GM18907 (cell line): Measurements from ENCODE around the gene WDR70.
"Not testable (repeated sequence)": the region's sequence is repeated elsewhere in the genome, so short reads cannot be mapped to it uniquely, and the experiment has no call there.

Experiments
- ATAC-seq: cut with Tn5 transposase; IDR thresholded peaks from one replicate; pipeline ENCODE4 v1.9.1; 2021; ENCODE audit warnings: mild to moderate bottlenecking, moderate library complexity; ENCODE audit not compliant: unreplicated experiment

WDR70 gene

GRCh38 chr5:37453252-37453651 lies 74.1 kb downstream of the WDR70 start:
- not testable (repeated sequence) for ATAC-seq

- not testable (repeated sequence) for ATAC-seq
Measured at GRCh38 chr5:37454402-37455055, 75.4 kb downstream of the WDR70 start.

- not testable (repeated sequence) for ATAC-seq
Measured at GRCh38 chr5:37463191-37464051, 84.3 kb downstream of the WDR70 start.

- ATAC-seq, result not testable (repeated sequence)
Measured at GRCh38 chr5:37464581-37464980, 85.5 kb downstream of the WDR70 start.

- ATAC-seq, result not testable (repeated sequence)
Measured at GRCh38 chr5:37469383-37469782, 90.3 kb downstream of the WDR70 start.

GRCh38 chr5:37471666-37472197 lies 92.6 kb downstream of the WDR70 start:
- no peak for ATAC-seq

- no peak for ATAC-seq
Measured at GRCh38 chr5:37477426-37477825, 98.3 kb downstream of the WDR70 start.

GRCh38 chr5:37478121-37478894 lies 99.2 kb downstream of the WDR70 start:
- ATAC-seq, result no peak

- ATAC-seq, result not testable (repeated sequence)
Measured at GRCh38 chr5:37481395-37481794, 102.3 kb downstream of the WDR70 start.

GRCh38 chr5:37490120-37490810 lies 111.1 kb downstream of the WDR70 start:
- ATAC-seq, result no peak

- no peak for ATAC-seq
Measured at GRCh38 chr5:37490931-37491330, 111.8 kb downstream of the WDR70 start.

- no peak for ATAC-seq
Measured at GRCh38 chr5:37492778-37493555, 113.8 kb downstream of the WDR70 start.

- no peak for ATAC-seq
Measured at GRCh38 chr5:37494756-37495155, 115.6 kb downstream of the WDR70 start.

GRCh38 chr5:37495210-37495609 lies 116.1 kb downstream of the WDR70 start:
- no peak for ATAC-seq

GRCh38 chr5:37495668-37496347 lies 116.7 kb downstream of the WDR70 start:
- ATAC-seq, result no peak

- ATAC-seq, result no peak
Measured at GRCh38 chr5:37496902-37497445, 117.9 kb downstream of the WDR70 start.

- no peak for ATAC-seq
Measured at GRCh38 chr5:37501152-37501551, 122.0 kb downstream of the WDR70 start.

GRCh38 chr5:37506241-37506640 lies 127.1 kb downstream of the WDR70 start:
- ATAC-seq, result no peak

- no peak for ATAC-seq
Measured at GRCh38 chr5:37506722-37507121, 127.6 kb downstream of the WDR70 start.
